HEK293T (cell line): Measurements from ENCODE around the gene IMP3.

ENCODE experiments used
- CTCF ChIA-PET: fragments of 350-600 bp; formaldehyde crosslinking; extraction: SDS; loops from one replicate; lab custom pipeline; 2021; ENCODE audit warnings: antibody characterized with exemption, inconsistent platforms; lab: Yijun Ruan, JAX
- POLR2A ChIA-PET: fragments of 350-600 bp; formaldehyde crosslinking; extraction: SDS; loops from one replicate; lab custom pipeline; 2020; ENCODE audit warnings: antibody characterized with exemption, inconsistent platforms; lab: Yijun Ruan, JAX
- DNase-seq: peaks from one replicate; pipeline ENCODE4 v3.0.0; 2012; ENCODE audit warnings: mixed read lengths; ENCODE audit errors: extremely low spot score
- ARNT ChIP-seq: fragments of 450-650 bp; IDR thresholded peaks from 2 replicates; pipeline ENCODE4 v1.6.1; 2017; ENCODE audit warnings: mild to moderate bottlenecking
- BHLHE40 ChIP-seq: fragments of 450-650 bp; IDR thresholded peaks from 2 replicates; pipeline ENCODE4 v1.6.1; 2016; ENCODE audit warnings: mild to moderate bottlenecking, moderate library complexity, borderline replicate concordance
- CTBP1 ChIP-seq: fragments of 450-650 bp; IDR thresholded peaks from 2 replicates; pipeline ENCODE4 v1.6.1; 2016; ENCODE audit warnings: borderline replicate concordance
- ELF4 ChIP-seq: fragments of 450-650 bp; IDR thresholded peaks from 2 replicates; pipeline ENCODE4 v1.6.1; 2017; ENCODE audit warnings: antibody characterized with exemption
- FOXA1 ChIP-seq: fragments of 450-650 bp; IDR thresholded peaks from 2 replicates; pipeline ENCODE4 v1.6.1; 2016; ENCODE audit warnings: mild to moderate bottlenecking
- FOXK2 ChIP-seq: fragments of 450-650 bp; IDR thresholded peaks from 2 replicates; pipeline ENCODE4 v1.6.1; 2016; ENCODE audit warnings: mild to moderate bottlenecking
- FOXM1 ChIP-seq: fragments of 450-650 bp; IDR thresholded peaks from 2 replicates; pipeline ENCODE4 v1.6.1; 2017; ENCODE audit warnings: mild to moderate bottlenecking, borderline replicate concordance
- HDGF ChIP-seq: fragments of 450-650 bp; IDR thresholded peaks from 2 replicates; pipeline ENCODE4 v1.6.1; 2017; ENCODE audit warnings: antibody characterized with exemption, borderline replicate concordance
- L3MBTL2 ChIP-seq: fragments of 450-650 bp; conservative IDR thresholded peaks from 2 replicates; pipeline ENCODE4 v1.6.1; 2016; ENCODE audit warnings: mild to moderate bottlenecking
- LEF1 ChIP-seq: fragments of 450-650 bp; IDR thresholded peaks from 2 replicates; pipeline ENCODE4 v1.6.1; 2017; ENCODE audit warnings: mild to moderate bottlenecking, borderline replicate concordance
- NFRKB ChIP-seq: fragments of 450-650 bp; IDR thresholded peaks from 2 replicates; pipeline ENCODE4 v1.6.1; 2016; ENCODE audit warnings: mild to moderate bottlenecking, moderate library complexity
- SP1 ChIP-seq: fragments of 450-650 bp; IDR thresholded peaks from 2 replicates; pipeline ENCODE4 v1.6.1; 2017
- SUZ12 ChIP-seq: fragments of 450-650 bp; IDR thresholded peaks from 2 replicates; pipeline ENCODE4 v1.6.1; 2016; ENCODE audit warnings: mild to moderate bottlenecking
- TARDBP ChIP-seq: fragments of 450-650 bp; IDR thresholded peaks from 2 replicates; pipeline ENCODE4 v1.6.1; 2016
- ZNF384 ChIP-seq: fragments of 450-650 bp; IDR thresholded peaks from 2 replicates; pipeline ENCODE4 v1.6.1; 2016
- TF ChIP-seq, protein P1 (sequence below): fragments of 450-650 bp; IDR thresholded peaks from 2 replicates; pipeline ENCODE4 v1.6.1; 2016

Gene IMP3

DNA sequence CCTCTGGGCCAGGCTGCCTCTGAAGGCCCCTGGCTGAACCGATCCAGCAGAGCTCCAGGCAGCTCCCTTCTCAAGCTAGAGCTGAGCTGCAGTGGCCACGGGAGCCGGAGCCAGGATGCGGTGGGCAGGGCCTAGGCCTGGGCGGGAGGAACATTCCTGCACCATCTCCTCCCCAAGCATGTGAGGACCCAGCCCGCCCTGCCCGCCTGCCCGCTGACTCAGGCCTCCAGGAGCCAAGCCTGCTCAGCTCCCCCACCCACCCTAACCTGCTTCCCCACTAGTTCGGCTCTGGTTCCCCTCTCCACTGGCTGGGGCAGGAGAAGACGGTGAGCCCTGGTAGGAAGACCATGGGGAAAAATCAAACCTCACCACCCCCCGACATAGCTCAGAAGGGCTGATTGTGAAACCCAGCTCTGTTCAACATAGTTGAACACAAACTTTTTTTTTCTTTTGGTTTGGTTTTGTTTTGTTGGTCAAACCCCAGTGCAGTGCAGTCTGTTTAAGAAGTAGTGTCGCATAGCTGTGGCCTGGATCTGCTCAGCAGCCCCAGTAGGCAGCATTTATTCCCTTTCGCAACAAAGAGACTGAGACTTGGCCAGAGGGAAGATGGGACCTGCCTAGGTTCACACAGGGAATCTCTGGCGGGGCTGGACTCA lies 21.2 kb upstream of the IMP3 start:
- CTCF ChIA-PET, result interaction anchor here (1.1 to 1.2 kb wide), 2 partner anchors 12 to 14 kb away, joined by 3 to 4 read pairs; partner anchors contain the start of gene SNX33

DNA sequence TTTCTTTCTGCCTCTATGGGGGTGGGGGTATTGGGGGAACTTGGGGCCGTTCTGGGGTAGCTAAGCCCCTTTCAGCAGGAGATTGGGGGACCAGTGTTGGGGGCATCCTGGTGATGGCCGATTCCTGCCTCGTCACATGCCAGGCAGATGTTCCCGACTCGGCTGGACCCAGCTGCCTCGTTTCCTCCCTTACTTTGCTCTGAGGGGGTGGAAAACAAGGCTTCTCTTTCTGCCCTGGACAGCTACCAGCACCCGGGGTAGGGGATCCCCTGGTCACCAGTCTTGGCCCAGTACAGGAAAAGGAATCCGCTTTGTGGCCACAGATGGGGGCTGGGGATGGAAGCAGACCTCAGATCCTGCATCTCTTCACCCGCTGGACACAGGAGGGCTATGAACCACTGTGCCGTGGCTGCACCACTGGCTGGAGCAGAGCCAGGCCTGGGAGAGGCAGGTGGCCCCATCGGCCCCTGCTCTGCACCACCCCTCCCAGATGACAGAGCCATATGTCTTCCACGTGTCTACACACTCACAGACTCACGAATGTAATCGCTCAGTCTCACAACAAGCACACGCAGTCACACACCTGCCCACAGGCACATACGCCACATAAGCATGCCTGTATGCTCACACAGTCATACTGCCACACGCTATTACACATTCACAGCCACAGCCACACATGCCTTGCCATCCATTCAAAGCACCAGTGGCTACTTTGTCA lies 20.1 kb upstream of the IMP3 start:
- TF ChIP-seq L3MBTL2 (no peak), BHLHE40 (no peak), SP1 (no peak), FOXA1 (no peak), ELF4 (no peak), ZNF384 (no peak), SUZ12 (no peak), FOXM1 (no peak), FOXK2 (no peak), CTBP1 (no peak), LEF1 (no peak)
- TF ChIP-seq, protein P1, sequence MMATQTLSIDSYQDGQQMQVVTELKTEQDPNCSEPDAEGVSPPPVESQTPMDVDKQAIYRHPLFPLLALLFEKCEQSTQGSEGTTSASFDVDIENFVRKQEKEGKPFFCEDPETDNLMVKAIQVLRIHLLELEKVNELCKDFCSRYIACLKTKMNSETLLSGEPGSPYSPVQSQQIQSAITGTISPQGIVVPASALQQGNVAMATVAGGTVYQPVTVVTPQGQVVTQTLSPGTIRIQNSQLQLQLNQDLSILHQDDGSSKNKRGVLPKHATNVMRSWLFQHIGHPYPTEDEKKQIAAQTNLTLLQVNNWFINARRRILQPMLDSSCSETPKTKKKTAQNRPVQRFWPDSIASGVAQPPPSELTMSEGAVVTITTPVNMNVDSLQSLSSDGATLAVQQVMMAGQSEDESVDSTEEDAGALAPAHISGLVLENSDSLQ, result no peak
- ChIA-PET POLR2A (interaction anchor here (0.8 to 1.4 kb wide), 5 partner anchors 10 to 20 kb away, joined by 3 to 4 read pairs (median 3); partner anchors contain the start of genes IMP3 and SNX33), CTCF (no interaction called here)
- no peak for DNase-seq

More for the DNA sequence above, 21.2 kb upstream of the IMP3 start:
- no peak for DNase-seq
- POLR2A ChIA-PET, result interaction anchor here (0.8 to 1.4 kb wide), 5 partner anchors 8 to 14 kb away, joined by 3 to 4 read pairs (median 3); partner anchors contain the start of gene SNX33
- no peak for TF ChIP-seq LEF1
- TF ChIP-seq SP1, result no peak

DNA sequence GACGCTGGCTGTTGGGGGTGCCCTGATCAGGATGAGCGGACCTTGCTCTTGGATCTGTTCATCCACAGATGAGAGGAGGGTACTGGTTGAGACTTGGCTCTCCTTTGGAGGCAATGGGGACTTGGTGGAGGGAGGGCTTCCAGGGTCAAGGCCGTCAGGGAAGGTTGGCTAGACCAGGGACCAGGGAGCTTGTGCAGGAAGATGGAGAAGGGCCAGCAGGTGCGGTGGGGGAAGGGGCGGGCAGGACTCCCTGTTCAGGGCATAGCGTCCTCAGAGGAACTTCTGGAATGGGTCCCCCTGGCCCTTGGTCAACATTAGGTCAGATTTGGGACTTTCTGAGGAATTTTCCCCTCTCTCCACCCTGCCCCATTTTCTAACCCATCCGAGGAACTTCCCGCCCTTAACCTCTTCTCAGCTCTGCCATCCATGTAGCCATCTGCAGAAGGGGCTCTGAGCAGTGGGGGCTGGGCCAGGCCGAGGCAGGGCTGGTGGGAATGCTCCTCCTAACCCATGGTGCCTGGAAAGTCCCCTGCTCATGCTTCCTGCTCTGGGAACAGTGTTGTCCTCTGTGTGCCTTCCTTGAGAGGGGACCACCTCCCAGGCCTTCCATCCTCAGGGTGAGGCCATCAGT lies 19.2 kb upstream of the IMP3 start:
- ChIA-PET CTCF (no interaction called here), POLR2A (interaction anchor here (0.6 to 1.1 kb wide), 3 partner anchors 12 to 175 kb away, joined by 3 to 4 read pairs (median 3); partner anchors contain the start of genes IMP3 and SNX33)

DNA sequence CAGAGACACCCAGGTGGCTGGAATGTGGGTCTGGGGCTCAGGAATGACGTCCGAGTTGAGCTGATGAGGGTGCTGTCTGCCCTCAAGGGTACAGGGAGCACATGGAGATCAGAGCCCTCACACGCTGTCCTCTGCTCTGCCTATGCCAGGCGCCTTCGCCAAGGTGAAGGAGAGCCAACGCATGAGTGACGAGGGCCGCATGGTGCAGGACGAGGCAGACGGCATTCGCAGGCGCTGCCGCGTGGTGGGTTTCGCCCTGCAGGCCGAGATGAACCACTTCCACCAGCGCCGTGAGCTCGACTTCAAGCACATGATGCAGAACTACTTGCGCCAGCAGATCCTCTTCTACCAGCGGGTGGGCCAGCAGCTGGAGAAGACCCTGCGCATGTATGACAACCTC lies 16.8 kb upstream of the IMP3 start:
- CTCF ChIA-PET, result no interaction called here
- POLR2A ChIA-PET, result no interaction called here

More for the DNA sequence above, 19.2 kb upstream of the IMP3 start:
- no peak for DNase-seq
- TF ChIP-seq SUZ12 (no peak), BHLHE40 (no peak), L3MBTL2 (no peak)

DNA sequence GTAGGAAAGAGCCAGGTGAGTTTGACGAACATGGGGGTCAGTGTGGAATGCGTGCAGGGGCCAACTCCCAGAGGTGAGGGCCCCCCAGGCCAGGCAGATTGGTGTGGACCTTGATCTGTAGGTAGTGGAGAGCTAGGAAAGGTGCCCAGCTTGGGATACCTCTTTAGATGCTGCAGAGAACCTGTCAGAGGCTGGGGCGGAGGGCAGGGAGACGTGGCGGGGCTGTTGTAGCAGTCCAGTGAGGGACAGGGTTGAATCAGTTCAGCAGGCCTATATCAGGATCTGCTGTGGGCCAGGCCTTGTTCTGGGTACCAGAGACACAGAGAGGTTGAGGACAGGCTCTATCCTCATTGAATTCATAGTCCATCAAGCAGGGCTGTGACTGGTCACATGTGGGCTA lies 16.3 kb upstream of the IMP3 start:
- POLR2A ChIA-PET, result no interaction called here

More for the DNA sequence above, 16.8 kb upstream of the IMP3 start:
- TF ChIP-seq BHLHE40, result no peak
- no peak for TF ChIP-seq ARNT
- TF ChIP-seq SUZ12, result no peak
- no peak for TF ChIP-seq FOXM1
- TF ChIP-seq FOXA1, result no peak
- DNase-seq, result no peak

DNA sequence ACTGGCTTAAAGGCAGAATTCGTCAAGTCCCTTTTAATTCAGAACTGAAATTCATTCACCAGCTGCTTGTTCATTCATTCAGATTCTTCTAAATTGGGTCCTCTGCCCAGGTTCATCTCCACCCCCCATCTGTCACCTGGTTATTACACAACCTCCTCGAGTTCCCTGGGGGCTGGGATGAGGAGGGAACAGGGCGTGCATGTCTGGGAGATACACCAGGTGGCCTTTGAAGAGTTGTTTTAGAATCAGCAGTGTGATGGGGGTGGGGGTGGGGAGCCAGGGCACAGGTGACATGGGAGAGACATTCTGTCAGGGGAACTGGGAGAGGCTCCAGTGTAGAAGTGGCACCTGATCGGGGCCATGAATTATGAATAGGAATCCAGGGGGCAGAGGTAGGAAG lies 15.9 kb upstream of the IMP3 start:
- ChIA-PET POLR2A (no interaction called here), CTCF (no interaction called here)
- no peak for TF ChIP-seq ELF4
- TF ChIP-seq LEF1, result no peak
- TF ChIP-seq HDGF, result no peak
- TF ChIP-seq ARNT, result no peak
- TF ChIP-seq SP1, result no peak
- TF ChIP-seq FOXK2, result no peak
- no peak for TF ChIP-seq NFRKB
- TF ChIP-seq L3MBTL2, result no peak
- TF ChIP-seq FOXM1, result no peak
- no peak for TF ChIP-seq ZNF384
- TF ChIP-seq BHLHE40, result no peak
- no peak for TF ChIP-seq FOXA1
- TF ChIP-seq TARDBP, result no peak
- DNase-seq, result no peak

More for the DNA sequence above, 16.3 kb upstream of the IMP3 start:
- no peak for TF ChIP-seq ZNF384
- TF ChIP-seq L3MBTL2, result no peak
- TF ChIP-seq NFRKB, result no peak
- TF ChIP-seq FOXK2, result no peak
- TF ChIP-seq ELF4, result no peak
- TF ChIP-seq FOXA1, result no peak
- CTCF ChIA-PET, result no interaction called here
- DNase-seq, result no peak

DNA sequence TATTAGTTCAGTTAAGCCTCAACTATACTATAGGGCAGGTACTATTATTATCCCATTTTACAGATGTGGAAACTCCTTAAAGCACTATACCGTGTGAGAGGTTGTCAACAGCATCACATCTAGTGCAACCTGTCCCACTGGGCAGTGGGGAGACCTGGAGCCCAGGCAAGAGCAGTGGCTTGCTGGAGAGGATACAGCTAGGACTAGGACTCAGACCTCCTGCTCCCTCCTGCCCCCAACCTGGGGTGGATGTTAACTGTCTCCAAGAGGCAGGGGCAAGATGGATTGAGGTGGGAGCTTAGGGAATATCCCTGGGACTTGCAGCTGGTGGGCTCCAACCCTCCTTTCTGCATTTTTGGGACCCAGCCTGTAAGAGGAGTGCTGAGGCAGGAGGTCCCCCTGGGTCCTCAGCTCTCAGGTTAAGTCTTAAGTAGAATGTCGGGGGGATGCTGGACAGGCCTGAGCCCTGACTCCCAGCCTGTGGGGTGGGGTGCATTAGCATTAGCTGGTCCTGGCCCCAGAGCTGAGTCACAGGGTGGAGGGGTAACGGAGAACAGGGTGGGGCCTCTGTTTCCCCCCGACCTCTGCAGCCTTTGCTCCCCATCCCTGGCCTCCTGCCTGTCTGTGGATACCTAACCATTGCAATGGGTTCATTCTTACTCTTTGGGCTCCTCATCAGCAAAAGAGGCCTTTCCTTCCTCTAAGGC lies 14.3 kb upstream of the IMP3 start:
- TF ChIP-seq ARNT (no peak), HDGF (no peak), FOXA1 (no peak)
- TF ChIP-seq, protein P1, result no peak
- ChIA-PET CTCF (interaction anchor here (0.6 to 1.0 kb wide), 2 partner anchors 57 to 1974 kb away, joined by 3 to 4 read pairs; no protein-coding TSS in a partner anchor), POLR2A (interaction anchor here (1.0 to 1.3 kb wide), 4 partner anchors 7 to 202 kb away, joined by 3 to 5 read pairs (median 3); partner anchors contain the start of gene IMP3)
- no peak for DNase-seq
